ENCODE data around the gene ADCY3. TPM values are rescaled to one million over a fixed set of nuclear protein-coding genes. Genes with fewer than 3 reads are reported as not detected.

The ADCY3 gene
- total and polyA plus RNA-seq, 2 donors from 2014 or later = 21.1 to 44.6 TPM

- H3K4me1 ChIP-seq (ENCODE audit: control insufficient read depth in 2 of 3, insufficient read depth in 2 of 3, low read depth in 1 of 3, low read length in 3 of 3) = no peaks in the 10 kb centered on the region
- H3K9me3 ChIP-seq (ENCODE audit: control insufficient read depth in 2 of 3, insufficient read depth in 1 of 3, low read length in 3 of 3) = no peaks in the 10 kb centered on the region
- DNase-seq (peak in 2 of 5 donors; percentile 22 to 69), FAIRE-seq (no peak)
- TF ChIP-seq CTCF (IDR thresholded peaks at IDR 0.05; ENCODE audit: borderline replicate concordance, extremely low read depth, insufficient read depth) = no peak
- H3K4me3 ChIP-seq (ENCODE audit: low read length in 3 of 3) = no peak overlapping the region
- intact Hi-C loops (cut with DNase I) = no loop called here
- H3K36me3 ChIP-seq (ENCODE audit: control insufficient read depth in 2 of 3, insufficient read depth in 3 of 3, low read length in 3 of 3) = no peaks in the 10 kb centered on the region
- no peak overlapping the region for H3K27ac ChIP-seq (ENCODE audit: low read depth in 2 of 2, low read length in 2 of 2)
- H3K27me3 ChIP-seq (ENCODE audit: control insufficient read depth, insufficient read depth, low read length) = no peaks in the 10 kb centered on the region
- H3K9ac ChIP-seq (ENCODE audit: low read length in 3 of 3) = no peak overlapping the region
Observed at GRCh38 chr2:24839729-24840128, 80.3 kb downstream of the ADCY3 start.

GRCh38 chr2:24838541-24838940 is 81.5 kb downstream of the ADCY3 start:
- Histone ChIP-seq H3K9ac (ENCODE audit: low read length in 3 of 3) (no peak overlapping the region), H3K9me3 (ENCODE audit: control insufficient read depth in 2 of 3, insufficient read depth in 1 of 3, low read length in 3 of 3) (no peaks in the 10 kb centered on the region), H3K4me3 (ENCODE audit: low read length in 3 of 3) (no peak overlapping the region), H3K36me3 (ENCODE audit: control insufficient read depth in 2 of 3, insufficient read depth in 3 of 3, low read length in 3 of 3) (no peaks in the 10 kb centered on the region), H3K27me3 (ENCODE audit: control insufficient read depth, insufficient read depth, low read length) (no peaks in the 10 kb centered on the region), H3K4me1 (ENCODE audit: control insufficient read depth in 2 of 3, insufficient read depth in 2 of 3, low read depth in 1 of 3, low read length in 3 of 3) (no peaks in the 10 kb centered on the region), H3K27ac (ENCODE audit: low read depth in 2 of 2, low read length in 2 of 2) (no peak overlapping the region)
- TF ChIP-seq CTCF (IDR thresholded peaks at IDR 0.05; ENCODE audit: borderline replicate concordance, extremely low read depth, insufficient read depth) = no peak
- FAIRE-seq (no peak), DNase-seq (peak in 1 of 5 donors; percentile 50)
- intact Hi-C loops (cut with DNase I) = no loop called here

GRCh38 chr2:24837996-24838513 is 82.0 kb downstream of the ADCY3 start:
- Histone ChIP-seq H3K27me3 (ENCODE audit: control insufficient read depth, insufficient read depth, low read length) (no peaks in the 10 kb centered on the region), H3K4me1 (ENCODE audit: control insufficient read depth in 2 of 3, insufficient read depth in 2 of 3, low read depth in 1 of 3, low read length in 3 of 3) (no peaks in the 10 kb centered on the region), H3K36me3 (ENCODE audit: control insufficient read depth in 2 of 3, insufficient read depth in 3 of 3, low read length in 3 of 3) (no peaks in the 10 kb centered on the region), H3K4me3 (ENCODE audit: low read length in 3 of 3) (no peak overlapping the region), H3K27ac (ENCODE audit: low read depth in 2 of 2, low read length in 2 of 2) (no peak overlapping the region), H3K9me3 (ENCODE audit: control insufficient read depth in 2 of 3, insufficient read depth in 1 of 3, low read length in 3 of 3) (no peaks in the 10 kb centered on the region), H3K9ac (ENCODE audit: low read length in 3 of 3) (no peak overlapping the region)
- TF ChIP-seq CTCF (IDR thresholded peaks at IDR 0.05; ENCODE audit: borderline replicate concordance, extremely low read depth, insufficient read depth) = no peak
- DNase-seq = peak in 1 of 5 donors; percentile 35
- FAIRE-seq = no peak
- intact Hi-C loops (cut with DNase I) = no loop called here

GRCh38 chr2:24836706-24837105 is 83.3 kb downstream of the ADCY3 start:
- H3K9ac ChIP-seq (ENCODE audit: low read length in 3 of 3) = no peak overlapping the region
- no peaks in the 10 kb centered on the region for H3K36me3 ChIP-seq (ENCODE audit: control insufficient read depth in 2 of 3, insufficient read depth in 3 of 3, low read length in 3 of 3)
- H3K4me3 ChIP-seq (ENCODE audit: low read length in 3 of 3) = no peak overlapping the region
- FAIRE-seq = no peak
- TF ChIP-seq CTCF (IDR thresholded peaks at IDR 0.05; ENCODE audit: borderline replicate concordance, extremely low read depth, insufficient read depth) = no peak
- no peaks in the 10 kb centered on the region for H3K27me3 ChIP-seq (ENCODE audit: control insufficient read depth, insufficient read depth, low read length)
- no peak overlapping the region for H3K27ac ChIP-seq (ENCODE audit: low read depth in 2 of 2, low read length in 2 of 2)
- no peaks in the 10 kb centered on the region for H3K4me1 ChIP-seq (ENCODE audit: control insufficient read depth in 2 of 3, insufficient read depth in 2 of 3, low read depth in 1 of 3, low read length in 3 of 3)
- H3K9me3 ChIP-seq (ENCODE audit: control insufficient read depth in 2 of 3, insufficient read depth in 1 of 3, low read length in 3 of 3) = no peaks in the 10 kb centered on the region
- peak in 1 of 5 donors; percentile 50 for DNase-seq
- intact Hi-C loops (cut with DNase I) = no loop called here
